Mesendoderm (in vitro differentiated cells): ENCODE measurements around the gene GBF1.

Source experiments
- DNase-seq: peaks from one replicate; pipeline ENCODE4 v3.0.0; 2013
- H2AK5ac ChIP-seq: 2 replicates; pipeline ENCODE4 v1.6.1; 2013; ENCODE audit warnings: low read length, inconsistent platforms
- H2BK120ac ChIP-seq: 2 replicates; pipeline ENCODE4 v1.6.1; 2013; ENCODE audit warnings: low read depth, mild to moderate bottlenecking, low read length, moderate library complexity, mixed read lengths
- H2BK15ac ChIP-seq: replicated peaks from 2 replicates; pipeline ENCODE4 v1.6.1; 2013; ENCODE audit warnings: low read depth, mild to moderate bottlenecking, moderate library complexity
- H2BK5ac ChIP-seq: 2 replicates; pipeline ENCODE4 v1.6.1; 2013; ENCODE audit warnings: low read length, inconsistent platforms
- H3K18ac ChIP-seq: 2 replicates; pipeline ENCODE4 v1.6.1; 2013; ENCODE audit warnings: mild to moderate bottlenecking, low read length, mixed read lengths
- H3K23ac ChIP-seq: one replicate; pipeline ENCODE4 v1.6.1; 2013; ENCODE audit warnings: low read length
- H3K27ac ChIP-seq: 2 replicates; pipeline ENCODE4 v1.5.1; 2013; ENCODE audit warnings: low read depth, mild to moderate bottlenecking, inconsistent platforms, low read length, moderate library complexity
- H3K27me3 ChIP-seq: 2 replicates; pipeline ENCODE4 v1.6.1; 2013; ENCODE audit warnings: low read length, control low read depth, mild to moderate bottlenecking, inconsistent platforms; ENCODE audit not compliant: insufficient read depth, poor library complexity
- H3K36me3 ChIP-seq: 2 replicates; pipeline ENCODE4 v1.6.1; 2013; ENCODE audit warnings: low read length, inconsistent platforms; ENCODE audit not compliant: control insufficient read depth, insufficient read depth
- H3K4ac ChIP-seq: one replicate; pipeline ENCODE4 v1.6.1; 2013; ENCODE audit warnings: low read depth, mild to moderate bottlenecking, low read length, moderate library complexity
- H3K4me1 ChIP-seq: 2 replicates; pipeline ENCODE4 v1.6.1; 2013; ENCODE audit warnings: low read depth, low read length, inconsistent platforms; ENCODE audit not compliant: control insufficient read depth
- H3K4me2 ChIP-seq: 2 replicates; pipeline ENCODE4 v1.6.1; 2013; ENCODE audit warnings: low read length
- H3K4me3 ChIP-seq: 2 replicates; pipeline ENCODE4 v1.5.1; 2013; ENCODE audit warnings: mild to moderate bottlenecking, low read length
- H3K56ac ChIP-seq: one replicate; pipeline ENCODE4 v1.6.1; 2013; ENCODE audit warnings: low read length
- H3K79me1 ChIP-seq: 2 replicates; pipeline ENCODE4 v1.6.1; 2013; ENCODE audit warnings: low read length, inconsistent platforms
- H3K79me2 ChIP-seq: 2 replicates; pipeline ENCODE4 v1.6.1; 2013; ENCODE audit warnings: mild to moderate bottlenecking, low read length; ENCODE audit not compliant: control insufficient read depth, insufficient read depth
- H3K9ac ChIP-seq: 2 replicates; pipeline ENCODE4 v1.6.1; 2013; ENCODE audit warnings: low read length, inconsistent platforms
- H4K5ac ChIP-seq: one replicate; pipeline ENCODE4 v1.6.1; 2013; ENCODE audit warnings: low read length
- H4K8ac ChIP-seq: one replicate; pipeline ENCODE4 v1.6.1; 2013; ENCODE audit warnings: low read depth, mild to moderate bottlenecking, control low read depth, low read length, moderate library complexity
- WGBS: extraction: QIAGEN DNeasy Blood & Tissue Kit; methylation state at CpG from one replicate; pipeline ENCODE4 v1.1.7; 2013; ENCODE audit warnings: low lambda C conversion rate, missing lambda C conversion rate; ENCODE audit not compliant: insufficient coverage; ENCODE audit errors: extremely low coverage; 5-methylcytosine and 5-hydroxymethylcytosine counted together

Gene GBF1

GRCh38 chr10:102399217-102400021 is 154.1 kb downstream of the GBF1 start:
- H3K23ac ChIP-seq, result no peak overlapping the region
- no peak overlapping the region for H3K18ac ChIP-seq
- peak overlapping the region; percentile 88 for H3K56ac ChIP-seq
- H3K27ac ChIP-seq, result no peak overlapping the region
- no peak overlapping the region for H2BK15ac ChIP-seq
- H3K4me3 ChIP-seq, result no peak overlapping the region
- H3K79me2 ChIP-seq, result no peaks in the 10 kb centered on the region
- no peak overlapping the region for H4K8ac ChIP-seq
- no peak overlapping the region for H2AK5ac ChIP-seq
- no CpG with 5 or more reads among the region's 72 CpGs for WGBS
- no peak overlapping the region for H2BK5ac ChIP-seq
- peak overlapping the region; percentile 70 for H3K9ac ChIP-seq
- H3K27me3 ChIP-seq, result no peaks in the 10 kb centered on the region
- no peaks in the 10 kb centered on the region for H3K36me3 ChIP-seq
- H2BK120ac ChIP-seq, result no peak overlapping the region
- H4K5ac ChIP-seq, result no peak overlapping the region
- H3K4me1 ChIP-seq, result peaks cover 10% of the 10 kb centered on the region
- H3K4me2 ChIP-seq, result peak overlapping the region; percentile 64
- no peak overlapping the region for H3K4ac ChIP-seq
- DNase-seq, result peak; percentile 92
- H3K79me1 ChIP-seq, result no peaks in the 10 kb centered on the region

- no peaks in the 10 kb centered on the region for H3K79me1 ChIP-seq
- no CpG with 5 or more reads among the region's 17 CpGs for WGBS
- no peak overlapping the region for H2BK120ac ChIP-seq
- H3K9ac ChIP-seq, result peak overlapping the region; percentile 41
- no peaks in the 10 kb centered on the region for H3K79me2 ChIP-seq
- no peak overlapping the region for H3K4me2 ChIP-seq
- H3K4me3 ChIP-seq, result no peak overlapping the region
- no peak overlapping the region for H2BK5ac ChIP-seq
- no peak overlapping the region for H2BK15ac ChIP-seq
- no peaks in the 10 kb centered on the region for H3K27me3 ChIP-seq
- no peak overlapping the region for H2AK5ac ChIP-seq
- H3K23ac ChIP-seq, result no peak overlapping the region
- H3K36me3 ChIP-seq, result no peaks in the 10 kb centered on the region
- no peak overlapping the region for H3K18ac ChIP-seq
- no peak overlapping the region for H4K8ac ChIP-seq
- H3K4me1 ChIP-seq, result peaks cover 7% of the 10 kb centered on the region
- H3K27ac ChIP-seq, result no peak overlapping the region
- no peak overlapping the region for H3K4ac ChIP-seq
- DNase-seq, result no peak
- peak overlapping the region; percentile 75 for H3K56ac ChIP-seq
- no peak overlapping the region for H4K5ac ChIP-seq
Measured at GRCh38 chr10:102400076-102400475, 154.7 kb downstream of the GBF1 start.

GRCh38 chr10:102400598-102401341 is 155.4 kb downstream of the GBF1 start:
- H3K56ac ChIP-seq, result no peak overlapping the region
- H3K27me3 ChIP-seq, result no peaks in the 10 kb centered on the region
- no peaks in the 10 kb centered on the region for H3K36me3 ChIP-seq
- WGBS, result no CpG with 5 or more reads among the region's 22 CpGs
- H3K4me3 ChIP-seq, result no peak overlapping the region
- no peak overlapping the region for H4K5ac ChIP-seq
- H3K79me1 ChIP-seq, result no peaks in the 10 kb centered on the region
- H3K18ac ChIP-seq, result no peak overlapping the region
- no peaks in the 10 kb centered on the region for H3K79me2 ChIP-seq
- H2BK120ac ChIP-seq, result no peak overlapping the region
- no peak overlapping the region for H4K8ac ChIP-seq
- no peak overlapping the region for H3K4ac ChIP-seq
- no peak overlapping the region for H3K9ac ChIP-seq
- H2AK5ac ChIP-seq, result no peak overlapping the region
- H3K27ac ChIP-seq, result no peak overlapping the region
- H2BK5ac ChIP-seq, result no peak overlapping the region
- H3K23ac ChIP-seq, result no peak overlapping the region
- no peak overlapping the region for H3K4me2 ChIP-seq
- no peak overlapping the region for H2BK15ac ChIP-seq
- DNase-seq, result no peak
- peaks cover 7% of the 10 kb centered on the region for H3K4me1 ChIP-seq

GRCh38 chr10:102401342-102401654 is 156.0 kb downstream of the GBF1 start:
- H2BK15ac ChIP-seq, result no peak overlapping the region
- no peak overlapping the region for H4K8ac ChIP-seq
- H3K23ac ChIP-seq, result no peak overlapping the region
- H3K79me2 ChIP-seq, result no peaks in the 10 kb centered on the region
- H3K4me2 ChIP-seq, result no peak overlapping the region
- H2AK5ac ChIP-seq, result no peak overlapping the region
- H3K56ac ChIP-seq, result no peak overlapping the region
- H4K5ac ChIP-seq, result no peak overlapping the region
- peaks cover 4% of the 10 kb centered on the region for H3K4me1 ChIP-seq
- no peaks in the 10 kb centered on the region for H3K27me3 ChIP-seq
- no peak for DNase-seq
- H3K36me3 ChIP-seq, result no peaks in the 10 kb centered on the region
- H3K4ac ChIP-seq, result no peak overlapping the region
- H3K9ac ChIP-seq, result no peak overlapping the region
- no peaks in the 10 kb centered on the region for H3K79me1 ChIP-seq
- no peak overlapping the region for H3K27ac ChIP-seq
- H3K4me3 ChIP-seq, result no peak overlapping the region
- no peak overlapping the region for H2BK5ac ChIP-seq
- no CpG with 5 or more reads among the region's 8 CpGs for WGBS
- H2BK120ac ChIP-seq, result no peak overlapping the region
- H3K18ac ChIP-seq, result no peak overlapping the region

- Histone ChIP-seq H3K79me2 (no peaks in the 10 kb centered on the region), H3K79me1 (no peaks in the 10 kb centered on the region)
Measured at GRCh38 chr10:102401735-102402511, 156.6 kb downstream of the GBF1 start.

More at GRCh38 chr10:102401735-102402511, 156.6 kb downstream of the GBF1 start:
- peak; percentile 92 for DNase-seq
- Histone ChIP-seq H3K27ac (no peak overlapping the region), H3K56ac (no peak overlapping the region), H3K23ac (no peak overlapping the region), H2BK5ac (no peak overlapping the region), H3K9ac (no peak overlapping the region), H4K8ac (no peak overlapping the region), H2AK5ac (no peak overlapping the region), H3K18ac (no peak overlapping the region), H2BK15ac (no peak overlapping the region), H3K27me3 (no peaks in the 10 kb centered on the region), H3K4ac (no peak overlapping the region), H4K5ac (no peak overlapping the region), H3K4me2 (no peak overlapping the region), H3K36me3 (no peaks in the 10 kb centered on the region), H3K4me1 (peaks cover 2% of the 10 kb centered on the region), H2BK120ac (no peak overlapping the region), H3K4me3 (no peak overlapping the region)
- WGBS, result no CpG with 5 or more reads among the region's 18 CpGs
